GM11168 (cell line): ENCODE data around the gene OR10G2.
"Not testable (repeated sequence)": the region's sequence is repeated elsewhere in the genome, so short reads cannot be mapped to it uniquely, and the experiment has no call there.

Experiments
- in situ Hi-C: fragments of 300-500 bp; cut with MboI; formaldehyde crosslinking; loops from one replicate; pipeline ENCODE4 v1.12.0; 2022; ENCODE audit warnings: low sequenced_read_pairs; ENCODE audit not compliant: unreplicated experiment

The OR10G2 gene

DNA sequence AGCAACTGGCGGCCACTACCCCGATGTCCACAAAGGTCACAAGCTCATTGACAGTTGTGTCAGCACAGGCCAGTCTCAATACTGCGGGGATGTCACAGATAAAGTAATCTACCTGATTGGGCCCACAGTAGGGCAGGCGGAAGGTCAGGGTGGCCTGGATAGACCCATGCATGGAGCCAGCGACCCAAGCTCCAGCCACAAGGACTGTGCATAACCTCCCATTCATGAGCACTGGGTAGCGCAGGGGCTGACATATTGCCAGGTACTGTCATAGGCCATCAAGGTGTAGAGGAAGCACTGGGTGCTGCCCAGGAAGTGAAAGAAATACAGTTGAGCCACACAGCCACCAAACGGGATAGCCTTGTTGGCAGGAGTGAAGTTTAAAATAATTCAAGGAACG lies 32.6 kb downstream of the OR10G2 start:
- in situ Hi-C loops: not testable (repeated sequence)

DNA sequence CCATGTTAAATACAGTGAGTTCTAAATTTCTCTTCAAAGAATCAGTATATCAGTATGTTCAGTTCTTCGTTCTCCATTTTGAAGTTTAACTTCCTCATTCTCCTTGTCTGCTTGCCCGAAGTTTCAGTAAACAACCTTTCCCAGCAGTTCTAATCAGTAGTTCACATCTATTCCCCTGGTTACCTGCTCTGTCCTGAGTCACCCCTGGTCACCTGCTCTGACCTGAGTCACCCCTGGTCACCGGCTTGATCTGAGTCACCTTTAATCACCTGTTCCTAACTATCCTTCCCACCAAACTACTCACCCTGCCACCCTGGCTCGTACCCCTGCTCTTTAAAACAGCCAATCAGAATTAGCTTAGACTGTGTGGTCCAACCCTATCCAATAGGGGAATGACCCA lies 45.4 kb downstream of the OR10G2 start:
- in situ Hi-C loops: no loop called here
